GM20000 (cell line): ENCODE data around the gene ZNF442.
"Not testable (repeated sequence)": the region's sequence is repeated elsewhere in the genome, so short reads cannot be mapped to it uniquely, and the experiment has no call there.

ENCODE experiments used
- DNase-seq: peaks from one replicate; pipeline ENCODE4 v3.0.0; 2012; ENCODE audit warnings: low spot score
- TF ChIP-seq, protein P1 (sequence below): IDR thresholded peaks from 2 replicates; pipeline ENCODE4 v1.5.1; 2012; ENCODE audit warnings: mild to moderate bottlenecking, control low read depth; ENCODE audit errors: extremely low read depth, missing control alignments

The ZNF442 gene

GRCh38 chr19:12365236-12366162 is at the start of gene ZNF442:
ZNF442 (minus strand) TSS chr19:12365683; CDS start chr19:12363631, 2,052 bp downstream.
- DNase-seq: peak; percentile 97
- TF ChIP-seq, protein P1, sequence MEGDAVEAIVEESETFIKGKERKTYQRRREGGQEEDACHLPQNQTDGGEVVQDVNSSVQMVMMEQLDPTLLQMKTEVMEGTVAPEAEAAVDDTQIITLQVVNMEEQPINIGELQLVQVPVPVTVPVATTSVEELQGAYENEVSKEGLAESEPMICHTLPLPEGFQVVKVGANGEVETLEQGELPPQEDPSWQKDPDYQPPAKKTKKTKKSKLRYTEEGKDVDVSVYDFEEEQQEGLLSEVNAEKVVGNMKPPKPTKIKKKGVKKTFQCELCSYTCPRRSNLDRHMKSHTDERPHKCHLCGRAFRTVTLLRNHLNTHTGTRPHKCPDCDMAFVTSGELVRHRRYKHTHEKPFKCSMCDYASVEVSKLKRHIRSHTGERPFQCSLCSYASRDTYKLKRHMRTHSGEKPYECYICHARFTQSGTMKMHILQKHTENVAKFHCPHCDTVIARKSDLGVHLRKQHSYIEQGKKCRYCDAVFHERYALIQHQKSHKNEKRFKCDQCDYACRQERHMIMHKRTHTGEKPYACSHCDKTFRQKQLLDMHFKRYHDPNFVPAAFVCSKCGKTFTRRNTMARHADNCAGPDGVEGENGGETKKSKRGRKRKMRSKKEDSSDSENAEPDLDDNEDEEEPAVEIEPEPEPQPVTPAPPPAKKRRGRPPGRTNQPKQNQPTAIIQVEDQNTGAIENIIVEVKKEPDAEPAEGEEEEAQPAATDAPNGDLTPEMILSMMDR: no peak

- no peak for DNase-seq
- TF ChIP-seq, protein P1: no peak
Measured at GRCh38 chr19:12411893-12412292, 46.4 kb upstream of the ZNF442 start.

- TF ChIP-seq, protein P1: no peak
Measured at GRCh38 chr19:12400633-12401502, 35.4 kb upstream of the ZNF442 start, which contains the start of gene ZNF799. ZNF799 (minus strand) TSS chr19:12401271; CDS start chr19:12401070, 201 bp downstream.

GRCh38 chr19:12399901-12400632 is 34.6 kb upstream of the ZNF442 start:
- DNase-seq: peak; percentile 10

More at GRCh38 chr19:12400633-12401502, 35.4 kb upstream of the ZNF442 start, which contains the start of gene ZNF799:
- DNase-seq: peak; percentile 87

DNA sequence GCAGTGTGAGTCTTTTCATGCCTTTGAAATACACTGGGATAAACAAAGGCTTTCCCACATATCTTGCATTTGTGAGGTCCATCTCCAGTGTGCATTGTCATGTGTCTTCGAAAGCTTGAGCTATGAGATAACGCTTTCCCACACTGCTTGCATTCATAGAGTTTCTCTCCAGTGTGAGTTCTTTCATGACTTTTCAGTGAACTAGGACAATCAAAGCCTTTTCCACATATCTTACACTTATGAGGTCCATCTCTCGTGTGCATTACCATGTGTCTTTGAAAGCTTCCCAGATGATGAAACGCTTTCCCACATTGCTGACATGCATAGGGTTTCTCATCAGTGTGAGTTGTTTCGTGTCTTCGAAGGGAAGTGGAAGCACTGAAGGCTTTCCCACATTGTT is 25.7 kb upstream of the ZNF442 start:
- not testable (repeated sequence) for DNase-seq

- DNase-seq: not testable (repeated sequence)
Measured at GRCh38 chr19:12386365-12386764, 20.9 kb upstream of the ZNF442 start.

- TF ChIP-seq, protein P1: no peak
- no peak for DNase-seq
Measured at GRCh38 chr19:12380444-12380737, 14.9 kb upstream of the ZNF442 start.

DNA sequence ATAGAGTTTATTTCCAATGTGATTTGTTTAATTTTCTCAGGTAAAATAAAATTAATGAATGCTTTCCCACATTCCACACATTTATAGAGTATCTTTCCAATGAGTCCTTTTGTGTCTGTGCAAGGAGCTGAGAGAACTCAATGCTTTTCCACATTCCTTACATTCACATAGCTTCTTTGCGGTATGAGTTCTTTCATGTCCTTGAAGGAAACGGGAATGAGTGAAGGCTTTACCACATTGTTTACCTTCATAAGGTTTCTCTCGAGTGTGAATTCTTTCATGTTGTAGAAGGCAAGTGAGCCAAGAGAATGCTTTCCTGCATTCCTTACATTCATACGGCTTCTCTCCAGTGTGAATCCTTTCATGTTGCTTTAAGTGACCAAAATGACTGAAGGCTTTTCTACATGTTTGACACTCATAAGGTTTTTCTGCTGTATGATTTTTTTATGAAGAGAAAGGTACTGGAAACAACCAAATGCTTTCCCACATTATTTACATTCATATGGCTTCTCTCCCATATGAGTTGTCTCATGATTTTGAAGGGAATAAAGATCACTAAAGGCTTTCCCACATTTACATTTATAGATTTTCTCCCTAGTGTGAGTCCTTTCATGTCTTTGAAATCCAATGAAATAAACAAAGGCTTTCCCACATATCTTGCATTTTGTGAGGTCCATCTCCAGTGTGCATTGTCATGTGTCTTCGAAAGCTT is 14.4 kb upstream of the ZNF442 start:
- DNase-seq: no peak
- TF ChIP-seq, protein P1: no peak
